Bladder microvascular endothelial cell (primary cell): ENCODE data around the gene ZC3H10. TPM values are rescaled to one million over a fixed set of nuclear protein-coding genes. Genes with fewer than 3 reads are reported as not detected.

Experiments
- total RNA-seq: library from RNA; depleted of rRNA; stranded (reverse); fragments of >200 nt; gene quantifications from 2 replicates; pipeline ENCODE4 v1.2.3, GENCODE V29; 2014

Gene ZC3H10
- total RNA-seq = 4.4 and 6.4 TPM in 2 replicates

DNA sequence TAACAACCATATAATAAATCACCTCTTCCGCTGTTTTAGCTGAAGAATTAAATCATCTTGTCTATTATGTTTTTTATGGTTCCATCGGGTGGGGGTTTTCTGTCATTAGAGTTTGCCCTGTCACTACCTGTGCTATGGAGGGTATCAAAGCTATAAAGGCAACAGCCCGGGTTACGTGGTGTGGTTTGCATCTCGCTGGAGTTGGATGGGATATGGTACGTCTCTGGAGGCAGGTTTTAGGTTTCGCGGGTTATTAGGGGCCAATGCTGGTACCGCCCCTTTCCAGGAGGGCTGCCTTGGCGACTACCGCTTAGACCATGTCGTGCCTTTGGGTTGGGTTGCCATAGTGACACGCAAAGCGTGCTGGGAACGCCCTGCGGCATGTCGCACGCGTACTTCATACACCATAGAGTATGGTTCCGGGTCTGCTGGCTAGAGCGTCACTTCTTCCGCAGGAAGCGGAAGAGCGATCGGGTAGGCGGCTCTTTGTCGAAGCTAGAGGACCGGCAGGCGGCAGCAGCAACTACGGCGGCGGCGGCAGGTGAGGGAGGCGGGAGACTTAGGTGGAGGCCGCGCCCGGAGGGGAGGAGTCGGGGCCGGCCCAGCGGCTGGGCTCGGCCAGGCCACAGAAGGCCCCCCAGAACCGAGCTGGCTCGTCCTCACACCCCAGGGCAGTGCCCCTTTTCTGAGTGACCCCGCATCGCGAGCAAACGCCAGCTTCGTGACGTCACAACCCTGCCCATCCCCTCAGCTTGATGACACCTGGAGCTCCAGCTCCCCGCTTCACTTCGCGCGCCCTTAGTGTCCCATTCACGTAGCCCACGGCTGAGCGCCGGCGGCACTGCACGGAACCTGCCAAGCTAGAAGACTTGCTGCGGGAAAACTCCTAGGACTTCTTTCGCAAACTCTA lies at the start of gene ZC3H10:
Gene ZC3H10, plus strand, starts transcription at position 489 of the 910 bp plus-strand sequence. CDS start 2,297 bp downstream, outside the sequence.

GRCh38 chr12:56079723-56080555 lies 38.1 kb upstream of the ZC3H10 start, which contains the start of gene ERBB3:
ERBB3 (plus strand) TSS chr12:56080165; CDS start chr12:56080301, 136 bp downstream.

DNA sequence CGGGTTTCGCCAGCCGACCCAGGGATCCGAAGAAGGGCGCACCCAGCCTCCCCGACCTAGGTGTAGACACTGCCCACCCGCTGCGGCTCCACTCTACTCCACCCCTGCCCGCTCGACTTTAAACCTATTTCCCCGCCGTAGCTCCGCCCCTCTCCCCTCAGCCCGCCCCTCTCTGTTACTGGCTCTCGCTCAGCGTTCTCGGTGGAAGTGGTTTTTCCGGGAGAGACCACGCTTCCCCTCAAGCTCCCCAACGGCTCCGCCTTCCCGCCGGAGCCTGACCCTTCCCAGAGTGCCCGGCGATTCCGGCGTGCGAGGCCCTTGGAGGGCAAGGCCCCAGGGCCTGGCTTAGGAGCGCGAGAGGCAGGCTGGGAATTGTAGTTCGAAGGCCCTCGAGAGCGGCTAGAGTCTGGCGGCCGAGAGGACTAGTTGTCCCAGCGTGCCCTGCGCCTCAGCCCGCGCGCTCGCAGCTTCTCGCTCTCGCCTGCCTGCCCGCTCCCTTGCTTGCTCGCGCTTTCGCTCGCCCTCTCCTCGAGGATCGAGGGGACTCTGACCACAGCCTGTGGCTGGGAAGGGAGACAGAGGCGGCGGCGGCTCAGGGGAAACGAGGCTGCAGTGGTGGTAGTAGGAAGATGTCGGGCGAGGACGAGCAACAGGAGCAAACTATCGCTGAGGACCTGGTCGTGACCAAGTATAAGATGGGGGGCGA lies 13.8 kb upstream of the ZC3H10 start, which contains the start of gene PA2G4:
Gene PA2G4, plus strand, starts transcription at position 451 of the 706 bp plus-strand sequence. Its CDS starts 179 bp downstream, at position 630.

DNA sequence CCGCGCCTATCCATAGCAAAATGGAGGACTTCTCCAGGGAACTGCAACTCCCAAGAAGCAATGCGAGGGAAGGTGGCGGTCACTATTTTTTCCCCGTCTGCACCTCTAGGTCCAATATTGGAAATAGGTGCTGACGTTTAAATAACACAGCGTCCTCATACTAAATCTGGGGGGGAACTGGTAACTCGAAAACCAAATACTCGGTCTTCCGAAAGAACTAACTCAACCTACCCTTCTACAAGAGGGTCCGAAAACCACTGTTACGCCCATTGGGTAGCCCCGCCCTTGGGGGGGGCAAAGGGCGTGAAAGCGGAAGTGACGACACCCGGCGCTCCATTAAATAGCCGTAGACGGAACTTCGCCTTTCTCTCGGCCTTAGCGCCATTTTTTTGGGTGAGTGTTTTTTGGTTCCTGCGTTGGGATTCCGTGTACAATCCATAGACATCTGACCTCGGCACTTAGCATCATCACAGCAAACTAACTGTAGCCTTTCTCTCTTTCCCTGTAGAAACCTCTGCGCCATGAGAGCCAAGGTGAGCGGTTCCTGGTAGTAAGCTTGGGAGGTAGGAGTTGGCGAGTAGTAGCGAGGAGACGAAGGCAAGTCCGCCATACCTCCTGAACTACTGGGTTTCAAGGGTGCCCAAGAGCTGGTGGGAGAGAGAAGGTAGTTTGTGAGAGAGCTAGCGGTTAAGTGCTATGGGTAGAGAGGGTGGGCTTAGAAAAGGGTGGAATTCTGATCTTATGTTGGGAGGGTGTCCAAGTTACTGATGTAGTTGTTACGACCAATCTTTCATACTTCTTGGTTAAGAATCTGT lies 1.6 kb upstream of the ZC3H10 start, which contains the start of gene RPL41:
Gene RPL41, plus strand, starts transcription at position 367 of the 815 bp plus-strand sequence.

GRCh38 chr12:56127888-56128669 lies 10.0 kb downstream of the ZC3H10 start, which contains the start of gene ESYT1:
ESYT1 (plus strand) TSS chr12:56128267; CDS start chr12:56128320, 53 bp downstream.

DNA sequence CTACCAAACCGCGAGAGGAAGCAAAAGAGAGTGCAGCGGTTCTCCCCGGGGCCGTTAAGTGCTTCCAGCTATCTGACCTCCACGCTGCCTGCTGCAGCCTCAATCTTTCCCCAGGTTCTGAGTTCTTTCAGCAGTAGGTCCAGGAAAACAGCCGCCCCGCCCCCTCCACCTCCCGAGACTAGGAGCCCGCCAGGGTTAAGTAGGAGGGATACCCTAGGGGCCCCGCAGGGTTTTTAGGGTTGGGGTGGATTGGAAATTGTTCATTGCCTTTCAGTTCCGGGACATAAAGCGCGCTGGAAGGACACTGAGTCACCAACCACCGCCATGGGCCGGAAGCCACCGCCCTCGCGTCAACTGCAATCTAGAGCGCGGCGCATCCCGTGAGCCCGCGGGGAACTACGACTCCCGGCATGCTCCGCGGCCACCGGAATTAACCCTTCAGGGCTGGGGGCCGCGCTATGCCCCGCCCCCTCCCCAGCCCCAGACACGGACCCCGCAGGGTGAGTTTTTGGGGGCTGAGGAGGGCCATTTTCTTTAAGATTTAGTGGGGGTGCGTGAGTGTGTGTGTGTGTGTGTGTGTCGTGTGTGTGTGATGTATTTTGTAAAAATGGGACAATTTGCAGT lies 34.2 kb downstream of the ZC3H10 start, which contains the start of gene MYL6B:
Gene MYL6B, plus strand, starts transcription at position 456 of the 624 bp plus-strand sequence. CDS start 1,332 bp downstream, outside the sequence.

GRCh38 chr12:56158029-56158925 lies 40.2 kb downstream of the ZC3H10 start, which contains the start of gene MYL6:
MYL6 (plus strand) TSS chr12:56158359; CDS start chr12:56158402, 43 bp downstream.

Other genes starting within 250 kb of the ZC3H10 start
- gene PYM1, start 190.4 kb upstream of the ZC3H10 start, total RNA-seq = 27.3 and 33.2 TPM in 2 replicates
- gene DGKA, start 187.1 kb upstream of the ZC3H10 start, total RNA-seq = 29.0 and 37.6 TPM in 2 replicates
- gene PMEL, start 152.2 kb upstream of the ZC3H10 start, total RNA-seq = 0.38 and 0.81 TPM in 2 replicates
- 27.1 and 35.3 TPM in 2 replicates for gene CDK2, start 151.4 kb upstream of the ZC3H10 start, total RNA-seq
- gene RAB5B, start 144.2 kb upstream of the ZC3H10 start, total RNA-seq = 30.6 and 52.0 TPM in 2 replicates
- gene SUOX, start 121.0 kb upstream of the ZC3H10 start, total RNA-seq = 6.5 and 12.3 TPM in 2 replicates
- 0.16 and 0.25 TPM in 2 replicates for gene IKZF4, start 97.2 kb upstream of the ZC3H10 start, total RNA-seq
- gene RPS26, start 76.3 kb upstream of the ZC3H10 start, total RNA-seq = 32.6 and 61.2 TPM in 2 replicates
- gene ERBB3, start 38.1 kb upstream of the ZC3H10 start, total RNA-seq = 0.63 TPM in 1 of 2 replicates, not detected in the other
- gene PA2G4, start 13.7 kb upstream of the ZC3H10 start, total RNA-seq = 114 and 216 TPM in 2 replicates
- 2,621 and 2,969 TPM in 2 replicates for gene RPL41, start 1.6 kb upstream of the ZC3H10 start, total RNA-seq
- 328 and 362 TPM in 2 replicates for gene ESYT1, start 10.0 kb downstream of the ZC3H10 start, total RNA-seq
- 69.4 and 71.4 TPM in 2 replicates for gene MYL6B, start 34.3 kb downstream of the ZC3H10 start, total RNA-seq
- gene MYL6, start 40.1 kb downstream of the ZC3H10 start, total RNA-seq = 3,299 and 3,963 TPM in 2 replicates
- 38.0 and 56.8 TPM in 2 replicates for gene SMARCC2, start 71.2 kb downstream of the ZC3H10 start, total RNA-seq
- gene RNF41, start 103.7 kb downstream of the ZC3H10 start, total RNA-seq = 68.5 and 138 TPM in 2 replicates
- 24.9 and 27.2 TPM in 2 replicates for gene NABP2, start 106.1 kb downstream of the ZC3H10 start, total RNA-seq
- gene SLC39A5, start 111.8 kb downstream of the ZC3H10 start, total RNA-seq = 0.38 TPM in 1 of 2 replicates, not detected in the other
- gene ANKRD52, start 140.1 kb downstream of the ZC3H10 start, total RNA-seq = 8.4 and 33.0 TPM in 2 replicates
- 4.5 and 7.7 TPM in 2 replicates for gene COQ10A, start 148.7 kb downstream of the ZC3H10 start, total RNA-seq
- 90.7 and 173 TPM in 2 replicates for gene CS, start 182.1 kb downstream of the ZC3H10 start, total RNA-seq
- gene CNPY2, start 197.7 kb downstream of the ZC3H10 start, total RNA-seq = 48.9 and 65.3 TPM in 2 replicates
- 11.2 and 21.5 TPM in 2 replicates for gene PAN2, start 215.7 kb downstream of the ZC3H10 start, total RNA-seq
- 0.19 TPM in 1 of 2 replicates, not detected in the other for gene IL23A, start 220.6 kb downstream of the ZC3H10 start, total RNA-seq
- gene STAT2, start 241.8 kb downstream of the ZC3H10 start, total RNA-seq = 52.9 and 88.8 TPM in 2 replicates
- gene APOF, start 244.6 kb downstream of the ZC3H10 start, total RNA-seq = not detected in 2 replicates